ENCODE data around the gene DNPH1. TPM values are rescaled to one million over a fixed set of nuclear protein-coding genes. Genes with fewer than 3 reads are reported as not detected.

Gene DNPH1
- polyA plus RNA-seq, 3 donors = 31.9 to 55.4 (median 42.7) TPM

DNA sequence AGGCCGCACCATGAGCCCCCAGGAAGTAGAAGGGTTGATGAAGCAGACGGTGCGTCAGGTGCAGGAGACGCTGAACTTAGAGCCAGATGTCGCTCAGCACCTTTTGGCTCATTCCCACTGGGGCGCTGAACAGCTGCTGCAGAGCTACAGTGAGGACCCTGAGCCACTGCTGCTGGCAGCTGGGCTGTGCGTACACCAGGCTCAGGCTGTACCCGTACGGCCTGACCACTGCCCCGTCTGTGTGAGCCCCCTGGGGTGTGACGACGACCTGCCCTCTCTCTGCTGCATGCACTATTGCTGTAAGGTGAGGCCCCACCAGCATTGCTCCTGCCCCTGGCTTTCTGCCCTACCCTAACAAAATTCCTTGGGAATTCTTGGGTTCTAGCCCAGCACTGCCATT, 13.1 kb downstream of the DNPH1 start:
- intact Hi-C loops (cut with micrococcal nuclease) = no loop called here
- Mint-ChIP-seq H3K4me3 (no peak overlapping the region), H3K27me3 (ENCODE audit: low read depth in 3 of 3) (peaks cover 0 to 4% (median 2%) of the 10 kb centered on the region in 3 donors), H3K36me3 (peaks cover 64 to 65% of the 10 kb centered on the region in 2 donors), H3K27ac (peak overlapping the region in 1 of 7 donors; percentile 59), H3K4me1 (no peaks in the 10 kb centered on the region), H3K9me3 (peaks cover 0 to 2% (median 0%) of the 10 kb centered on the region in 7 donors)
- no peak overlapping the region for H3K27ac ChIP-seq (ENCODE audit: low read depth in 1 of 2, low read length in 2 of 2)
- H2AFZ ChIP-seq (ENCODE audit: insufficient read depth, low read depth, low read length, poor library complexity, severe bottlenecking) = no peak overlapping the region
- no peaks in the 10 kb centered on the region for H3K27me3 ChIP-seq (ENCODE audit: control insufficient read depth in 2 of 2, insufficient read depth in 2 of 2, low read length in 2 of 2)
- 97% methylated on average over 12 of the region's 12 CpGs for WGBS (ENCODE audit: insufficient coverage)
- H3K4me2 ChIP-seq (replicated peaks; ENCODE audit: extremely low read depth, low read length, poor library complexity, severe bottlenecking) = no peak overlapping the region
- H3K36me3 ChIP-seq (replicated peaks in 1 of 2; ENCODE audit: control insufficient read depth in 1 of 2, insufficient read depth in 2 of 2, low read length in 2 of 2) = peaks cover 56 to 77% of the 10 kb centered on the region in 2 donors
- no peak overlapping the region for H3K9ac ChIP-seq (ENCODE audit: insufficient read depth, low read length, poor library complexity, severe bottlenecking)
- H3K4me3 ChIP-seq (replicated peaks in 1 of 3; ENCODE audit: low read depth in 2 of 3, low read length in 3 of 3) = no peak overlapping the region
- H4K20me1 ChIP-seq (ENCODE audit: insufficient read depth, low read length) = no peaks in the 10 kb centered on the region
- no peaks in the 10 kb centered on the region for H3K4me1 ChIP-seq (ENCODE audit: control insufficient read depth in 1 of 2, insufficient read depth in 2 of 2, low read length in 2 of 2)
- no peaks in the 10 kb centered on the region for H3K9me3 ChIP-seq (replicated peaks in 1 of 2; ENCODE audit: control insufficient read depth in 1 of 2, insufficient read depth in 1 of 2, low read length in 2 of 2)
- no peaks in the 10 kb centered on the region for H3K79me2 ChIP-seq (ENCODE audit: insufficient read depth, low read length)
- TF ChIP-seq, protein P1, sequence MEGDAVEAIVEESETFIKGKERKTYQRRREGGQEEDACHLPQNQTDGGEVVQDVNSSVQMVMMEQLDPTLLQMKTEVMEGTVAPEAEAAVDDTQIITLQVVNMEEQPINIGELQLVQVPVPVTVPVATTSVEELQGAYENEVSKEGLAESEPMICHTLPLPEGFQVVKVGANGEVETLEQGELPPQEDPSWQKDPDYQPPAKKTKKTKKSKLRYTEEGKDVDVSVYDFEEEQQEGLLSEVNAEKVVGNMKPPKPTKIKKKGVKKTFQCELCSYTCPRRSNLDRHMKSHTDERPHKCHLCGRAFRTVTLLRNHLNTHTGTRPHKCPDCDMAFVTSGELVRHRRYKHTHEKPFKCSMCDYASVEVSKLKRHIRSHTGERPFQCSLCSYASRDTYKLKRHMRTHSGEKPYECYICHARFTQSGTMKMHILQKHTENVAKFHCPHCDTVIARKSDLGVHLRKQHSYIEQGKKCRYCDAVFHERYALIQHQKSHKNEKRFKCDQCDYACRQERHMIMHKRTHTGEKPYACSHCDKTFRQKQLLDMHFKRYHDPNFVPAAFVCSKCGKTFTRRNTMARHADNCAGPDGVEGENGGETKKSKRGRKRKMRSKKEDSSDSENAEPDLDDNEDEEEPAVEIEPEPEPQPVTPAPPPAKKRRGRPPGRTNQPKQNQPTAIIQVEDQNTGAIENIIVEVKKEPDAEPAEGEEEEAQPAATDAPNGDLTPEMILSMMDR (IDR thresholded peaks at IDR 0.05) = no peak
- DNase-seq = no peak

DNA sequence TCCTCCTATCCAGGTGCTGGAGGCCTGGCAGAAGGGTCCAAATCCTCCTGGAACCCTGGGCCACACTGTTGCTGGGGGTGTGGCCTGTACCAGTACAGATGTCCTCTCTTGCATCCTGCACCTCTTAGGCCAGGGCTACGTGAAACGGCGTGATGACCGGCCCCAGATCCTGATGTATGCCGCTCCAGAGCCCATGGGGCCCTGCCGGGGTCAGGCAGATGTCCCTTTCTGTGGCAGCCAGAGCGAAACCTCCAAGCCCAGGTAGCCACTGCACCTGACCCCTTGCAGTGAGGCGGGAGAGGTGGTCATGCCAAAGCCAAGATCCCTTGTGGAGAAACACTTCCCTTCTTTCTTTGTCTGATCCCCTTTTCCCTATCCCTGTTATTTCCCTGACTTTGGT, 14.2 kb downstream of the DNPH1 start:
- Mint-ChIP-seq H3K4me1 (no peaks in the 10 kb centered on the region), H3K36me3 (peaks cover 57 to 60% of the 10 kb centered on the region in 2 donors), H3K27me3 (ENCODE audit: low read depth in 3 of 3) (peaks cover 0 to 4% (median 0%) of the 10 kb centered on the region in 3 donors), H3K4me3 (no peak overlapping the region), H3K9me3 (peaks cover 0 to 2% (median 0%) of the 10 kb centered on the region in 7 donors), H3K27ac (no peak overlapping the region)
- no peaks in the 10 kb centered on the region for H3K79me2 ChIP-seq (ENCODE audit: insufficient read depth, low read length)
- intact Hi-C loops (cut with micrococcal nuclease) = no loop called here
- no peaks in the 10 kb centered on the region for H3K4me1 ChIP-seq (ENCODE audit: control insufficient read depth in 1 of 2, insufficient read depth in 2 of 2, low read length in 2 of 2)
- H3K9ac ChIP-seq (ENCODE audit: insufficient read depth, low read length, poor library complexity, severe bottlenecking) = no peak overlapping the region
- H4K20me1 ChIP-seq (ENCODE audit: insufficient read depth, low read length) = no peaks in the 10 kb centered on the region
- H3K27ac ChIP-seq (ENCODE audit: low read depth in 1 of 2, low read length in 2 of 2) = no peak overlapping the region
- no peak for DNase-seq
- no peaks in the 10 kb centered on the region for H3K27me3 ChIP-seq (ENCODE audit: control insufficient read depth in 2 of 2, insufficient read depth in 2 of 2, low read length in 2 of 2)
- 97% methylated on average over 8 of the region's 8 CpGs for WGBS (ENCODE audit: insufficient coverage)
- no peak overlapping the region for H2AFZ ChIP-seq (ENCODE audit: insufficient read depth, low read depth, low read length, poor library complexity, severe bottlenecking)
- TF ChIP-seq, protein P1 (IDR thresholded peaks at IDR 0.05) = no peak
- no peaks in the 10 kb centered on the region for H3K9me3 ChIP-seq (replicated peaks in 1 of 2; ENCODE audit: control insufficient read depth in 1 of 2, insufficient read depth in 1 of 2, low read length in 2 of 2)
- no peak overlapping the region for H3K4me2 ChIP-seq (replicated peaks; ENCODE audit: extremely low read depth, low read length, poor library complexity, severe bottlenecking)
- H3K4me3 ChIP-seq (replicated peaks in 1 of 3; ENCODE audit: low read depth in 2 of 3, low read length in 3 of 3) = no peak overlapping the region
- peaks cover 45 to 65% of the 10 kb centered on the region in 2 donors for H3K36me3 ChIP-seq (replicated peaks in 1 of 2; ENCODE audit: control insufficient read depth in 1 of 2, insufficient read depth in 2 of 2, low read length in 2 of 2)
